Astrocyte (in vitro differentiated cells and primary cell): ENCODE measurements around the gene TSPAN33. TPM values are rescaled to one million over a fixed set of nuclear protein-coding genes. Genes with fewer than 3 reads are reported as not detected.

Source experiments
- DNase-seq: peaks from one replicate; pipeline ENCODE4 v3.0.0-alpha.2; 2010; ENCODE audit warnings: low read depth
- FAIRE-seq: peaks from 2 replicates; lab custom pipeline; 2011; peaks lifted over from hg19 to GRCh38; lab: Jason Lieb, UNC
- H2AFZ ChIP-seq: 2 replicates; pipeline ENCODE4 v1.6.0; 2012; ENCODE audit warnings: low read depth, low read length, inconsistent platforms
- H3K27ac ChIP-seq: 2 replicates; pipeline ENCODE4 v1.5.1; 2011; ENCODE audit warnings: low read depth, low read length, inconsistent platforms
- H3K27me3 ChIP-seq: 2 replicates; pipeline ENCODE4 v1.6.0; 2011; ENCODE audit warnings: low read length, inconsistent platforms; ENCODE audit not compliant: insufficient read depth
- H3K36me3 ChIP-seq: 2 replicates; pipeline ENCODE4 v1.5.1; 2011; ENCODE audit warnings: low read length, inconsistent platforms; ENCODE audit not compliant: insufficient read depth
- H3K4me1 ChIP-seq: 2 replicates; pipeline ENCODE4 v1.5.1; 2011; ENCODE audit warnings: low read length, inconsistent platforms; ENCODE audit not compliant: insufficient read depth
- H3K4me2 ChIP-seq: 2 replicates; pipeline ENCODE4 v1.6.0; 2012; ENCODE audit warnings: low read length, inconsistent platforms
- H3K4me3 ChIP-seq: 2 replicates; pipeline ENCODE4 v1.5.1; 2011; ENCODE audit warnings: low read depth, mild to moderate bottlenecking, low read length, inconsistent platforms; ENCODE audit not compliant: insufficient read depth
- H3K79me2 ChIP-seq: 2 replicates; pipeline ENCODE4 v1.6.0; 2012; ENCODE audit warnings: mild to moderate bottlenecking, low read length, inconsistent platforms; ENCODE audit not compliant: insufficient read depth
- H3K9ac ChIP-seq: 2 replicates; pipeline ENCODE4 v1.6.0; 2012; ENCODE audit warnings: mild to moderate bottlenecking, low read length, inconsistent platforms
- H3K9me3 ChIP-seq: 2 replicates; pipeline ENCODE4 v1.5.1; 2012; ENCODE audit warnings: low read depth, mild to moderate bottlenecking, low read length, inconsistent platforms; ENCODE audit not compliant: insufficient read depth
- H4K20me1 ChIP-seq: 2 replicates; pipeline ENCODE4 v1.6.0; 2012; ENCODE audit warnings: low read length, inconsistent platforms; ENCODE audit not compliant: insufficient read depth
- H3K27ac Mint-ChIP-seq: one replicate; pipeline ENCODE4 v1.8.0; 2021; ENCODE audit warnings: mild to moderate bottlenecking, mixed read lengths; ENCODE audit not compliant: unreplicated experiment
- H3K27me3 Mint-ChIP-seq: one replicate; pipeline ENCODE4 v1.8.0; 2021; ENCODE audit warnings: low read depth, mixed read lengths; ENCODE audit not compliant: unreplicated experiment
- H3K36me3 Mint-ChIP-seq: one replicate; pipeline ENCODE4 v1.8.0; 2021; ENCODE audit warnings: low read depth, mixed read lengths; ENCODE audit not compliant: unreplicated experiment
- H3K4me1 Mint-ChIP-seq: one replicate; pipeline ENCODE4 v1.8.0; 2021; ENCODE audit warnings: low read depth, mixed read lengths; ENCODE audit not compliant: unreplicated experiment
- H3K4me3 Mint-ChIP-seq: one replicate; pipeline ENCODE4 v1.8.0; 2021; ENCODE audit warnings: mild to moderate bottlenecking, moderate library complexity, mixed read lengths; ENCODE audit not compliant: unreplicated experiment
- H3K9me3 Mint-ChIP-seq: one replicate; pipeline ENCODE4 v1.8.0; 2021; ENCODE audit warnings: mild to moderate bottlenecking, mixed read lengths; ENCODE audit not compliant: unreplicated experiment
- CTCF ChIP-seq: IDR thresholded peaks from 2 replicates; pipeline ENCODE4 v1.5.1; 2011; ENCODE audit warnings: low read depth, mild to moderate bottlenecking, inconsistent platforms, low read length, moderate library complexity; ENCODE audit not compliant: insufficient read depth
- EZH2 ChIP-seq: IDR thresholded peaks from 2 replicates; pipeline ENCODE4 v1.6.1; 2012; ENCODE audit warnings: mild to moderate bottlenecking, low read length, inconsistent platforms; ENCODE audit not compliant: insufficient read depth
- total RNA-seq: library from RNA; stranded (reverse); gene quantifications from 2 replicates; pipeline ENCODE4 v1.2.1, GENCODE V29; 2021

The TSPAN33 gene
- total RNA-seq, 1 donor from 2014 or later = 6.5 TPM

- Mint-ChIP-seq H3K4me1 (no peaks in the 10 kb centered on the region), H3K9me3 (peaks cover 2% of the 10 kb centered on the region), H3K27me3 (peaks cover 49% of the 10 kb centered on the region), H3K4me3 (peak overlapping the region; percentile 6), H3K27ac (no peak overlapping the region), H3K36me3 (no peaks in the 10 kb centered on the region)
- Histone ChIP-seq H3K4me3 (no peak overlapping the region), H3K4me2 (no peak overlapping the region), H3K36me3 (no peaks in the 10 kb centered on the region), H3K9ac (no peak overlapping the region), H3K27ac (no peak overlapping the region), H3K27me3 (peaks cover 52% of the 10 kb centered on the region), H3K4me1 (peaks cover 3% of the 10 kb centered on the region), H4K20me1 (no peaks in the 10 kb centered on the region), H3K79me2 (no peaks in the 10 kb centered on the region), H2AFZ (no peak overlapping the region), H3K9me3 (no peaks in the 10 kb centered on the region)
- TF ChIP-seq EZH2 (no peak), CTCF (no peak)
- DNase-seq (no peak), FAIRE-seq (no peak)
Observed at GRCh38 chr7:129147731-129148130, 3.2 kb downstream of the TSPAN33 start.

GRCh38 chr7:129149511-129149910 lies 5.0 kb downstream of the TSPAN33 start:
- Histone ChIP-seq H3K36me3 (no peaks in the 10 kb centered on the region), H4K20me1 (no peaks in the 10 kb centered on the region), H3K27me3 (peaks cover 41% of the 10 kb centered on the region), H3K4me2 (no peak overlapping the region), H3K27ac (no peak overlapping the region), H3K79me2 (no peaks in the 10 kb centered on the region), H2AFZ (no peak overlapping the region), H3K4me3 (no peak overlapping the region), H3K9me3 (no peaks in the 10 kb centered on the region), H3K9ac (no peak overlapping the region), H3K4me1 (no peaks in the 10 kb centered on the region)
- Mint-ChIP-seq H3K4me1 (no peaks in the 10 kb centered on the region), H3K27ac (no peak overlapping the region), H3K36me3 (no peaks in the 10 kb centered on the region), H3K9me3 (peaks cover 2% of the 10 kb centered on the region), H3K4me3 (no peak overlapping the region), H3K27me3 (peaks cover 32% of the 10 kb centered on the region)
- no peak for TF ChIP-seq EZH2
- no peak for TF ChIP-seq CTCF
- no peak for FAIRE-seq
- no peak for DNase-seq

- no peak for DNase-seq
- FAIRE-seq = no peak
- Histone ChIP-seq H3K27me3 (peaks cover 41% of the 10 kb centered on the region), H3K9ac (no peak overlapping the region), H3K9me3 (no peaks in the 10 kb centered on the region), H3K79me2 (no peaks in the 10 kb centered on the region), H2AFZ (no peak overlapping the region), H4K20me1 (no peaks in the 10 kb centered on the region), H3K4me1 (no peaks in the 10 kb centered on the region), H3K4me3 (no peak overlapping the region), H3K27ac (no peak overlapping the region), H3K36me3 (no peaks in the 10 kb centered on the region), H3K4me2 (no peak overlapping the region)
- Mint-ChIP-seq H3K36me3 (no peaks in the 10 kb centered on the region), H3K4me3 (no peak overlapping the region), H3K4me1 (no peaks in the 10 kb centered on the region), H3K27me3 (peaks cover 32% of the 10 kb centered on the region), H3K9me3 (peaks cover 2% of the 10 kb centered on the region), H3K27ac (no peak overlapping the region)
- TF ChIP-seq EZH2 = no peak
- no peak for TF ChIP-seq CTCF
Observed at GRCh38 chr7:129150199-129150996, 5.9 kb downstream of the TSPAN33 start.
